ENCODE data around the gene SLA2.

DNA sequence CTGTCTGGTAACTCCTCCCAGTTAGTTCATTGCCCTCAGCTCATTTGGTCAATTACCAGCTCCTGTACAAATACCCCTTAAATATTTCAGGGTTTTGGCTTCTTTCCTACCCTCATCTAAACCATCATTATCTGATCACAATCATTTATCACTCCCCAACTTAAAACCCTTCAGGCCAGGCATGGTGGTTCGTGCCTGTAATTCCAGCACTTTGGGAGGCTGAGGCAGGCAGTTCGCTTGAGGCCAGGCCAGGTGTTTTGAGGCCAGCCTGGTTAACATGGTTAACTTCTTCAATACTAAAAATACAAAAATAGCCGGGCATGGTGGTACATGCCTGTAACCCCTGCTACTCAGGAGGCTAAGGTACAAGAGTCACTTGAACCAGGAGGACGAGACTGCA lies 63.2 kb downstream of the SLA2 start:
- TF ChIP-seq, protein P1, sequence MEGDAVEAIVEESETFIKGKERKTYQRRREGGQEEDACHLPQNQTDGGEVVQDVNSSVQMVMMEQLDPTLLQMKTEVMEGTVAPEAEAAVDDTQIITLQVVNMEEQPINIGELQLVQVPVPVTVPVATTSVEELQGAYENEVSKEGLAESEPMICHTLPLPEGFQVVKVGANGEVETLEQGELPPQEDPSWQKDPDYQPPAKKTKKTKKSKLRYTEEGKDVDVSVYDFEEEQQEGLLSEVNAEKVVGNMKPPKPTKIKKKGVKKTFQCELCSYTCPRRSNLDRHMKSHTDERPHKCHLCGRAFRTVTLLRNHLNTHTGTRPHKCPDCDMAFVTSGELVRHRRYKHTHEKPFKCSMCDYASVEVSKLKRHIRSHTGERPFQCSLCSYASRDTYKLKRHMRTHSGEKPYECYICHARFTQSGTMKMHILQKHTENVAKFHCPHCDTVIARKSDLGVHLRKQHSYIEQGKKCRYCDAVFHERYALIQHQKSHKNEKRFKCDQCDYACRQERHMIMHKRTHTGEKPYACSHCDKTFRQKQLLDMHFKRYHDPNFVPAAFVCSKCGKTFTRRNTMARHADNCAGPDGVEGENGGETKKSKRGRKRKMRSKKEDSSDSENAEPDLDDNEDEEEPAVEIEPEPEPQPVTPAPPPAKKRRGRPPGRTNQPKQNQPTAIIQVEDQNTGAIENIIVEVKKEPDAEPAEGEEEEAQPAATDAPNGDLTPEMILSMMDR (IDR thresholded peaks at IDR 0.05): no peak
- no peak for TF ChIP-seq EP300 (IDR thresholded peaks at IDR 0.05; ENCODE audit: borderline replicate concordance in 1 of 2, low read depth in 1 of 2, low read length in 1 of 2)
- TF ChIP-seq, protein P2, sequence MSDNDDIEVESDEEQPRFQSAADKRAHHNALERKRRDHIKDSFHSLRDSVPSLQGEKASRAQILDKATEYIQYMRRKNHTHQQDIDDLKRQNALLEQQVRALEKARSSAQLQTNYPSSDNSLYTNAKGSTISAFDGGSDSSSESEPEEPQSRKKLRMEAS (IDR thresholded peaks at IDR 0.05; ENCODE audit: low read depth): no peak
- TF ChIP-seq, protein P3, sequence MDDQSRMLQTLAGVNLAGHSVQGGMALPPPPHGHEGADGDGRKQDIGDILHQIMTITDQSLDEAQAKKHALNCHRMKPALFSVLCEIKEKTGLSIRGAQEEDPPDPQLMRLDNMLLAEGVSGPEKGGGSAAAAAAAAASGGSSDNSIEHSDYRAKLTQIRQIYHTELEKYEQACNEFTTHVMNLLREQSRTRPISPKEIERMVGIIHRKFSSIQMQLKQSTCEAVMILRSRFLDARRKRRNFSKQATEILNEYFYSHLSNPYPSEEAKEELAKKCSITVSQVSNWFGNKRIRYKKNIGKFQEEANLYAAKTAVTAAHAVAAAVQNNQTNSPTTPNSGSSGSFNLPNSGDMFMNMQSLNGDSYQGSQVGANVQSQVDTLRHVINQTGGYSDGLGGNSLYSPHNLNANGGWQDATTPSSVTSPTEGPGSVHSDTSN (IDR thresholded peaks at IDR 0.05): no peak
